A172 (cell line): ENCODE data around the gene SMIM38. TPM values are rescaled to one million over a fixed set of nuclear protein-coding genes. Genes with fewer than 3 reads are reported as not detected.

ENCODE experiments used
- DNase-seq: peaks from one replicate; pipeline ENCODE4 v3.0.0-alpha.2; 2015; ENCODE audit warnings: low spot score
- total RNA-seq: library from RNA; depleted of rRNA; stranded (reverse); fragments of >200 nt; shearing (Covaris generic); gene quantifications from 2 replicates; pipeline ENCODE4 v1.2.3, GENCODE V29; 2014

Gene SMIM38
- total RNA-seq, 1 experiment from 2014 or later: 1.8 TPM

- no peak for DNase-seq
These were observed 25.0 kb downstream of the SMIM38 start for GRCh38 chr11:69180726-69181125.

- DNase-seq: no peak
These were observed 27.9 kb downstream of the SMIM38 start for GRCh38 chr11:69183613-69184012.

GRCh38 chr11:69186316-69187260, 30.9 kb downstream of the SMIM38 start:
- no peak for DNase-seq

- no peak for DNase-seq
These were observed 31.9 kb downstream of the SMIM38 start for GRCh38 chr11:69187540-69188065.

GRCh38 chr11:69189059-69189458, 33.3 kb downstream of the SMIM38 start:
- no peak for DNase-seq

- no peak for DNase-seq
These were observed 35.2 kb downstream of the SMIM38 start for GRCh38 chr11:69190796-69191536.

GRCh38 chr11:69192301-69192721, 36.6 kb downstream of the SMIM38 start:
- DNase-seq: no peak

GRCh38 chr11:69193151-69193550, 37.4 kb downstream of the SMIM38 start:
- DNase-seq: no peak

- peak; percentile 23 for DNase-seq
These were observed 37.9 kb downstream of the SMIM38 start for GRCh38 chr11:69193629-69194028.

GRCh38 chr11:69194396-69194795, 38.7 kb downstream of the SMIM38 start:
- no peak for DNase-seq

GRCh38 chr11:69194956-69195355, 39.2 kb downstream of the SMIM38 start:
- no peak for DNase-seq

GRCh38 chr11:69195824-69196782, 40.4 kb downstream of the SMIM38 start:
- DNase-seq: no peak

- no peak for DNase-seq
These were observed 41.0 kb downstream of the SMIM38 start for GRCh38 chr11:69196783-69197169.

- DNase-seq: no peak
These were observed 43.3 kb downstream of the SMIM38 start for GRCh38 chr11:69198891-69199582.

GRCh38 chr11:69199583-69200315, 44.0 kb downstream of the SMIM38 start:
- DNase-seq: no peak

- DNase-seq: no peak
These were observed 44.8 kb downstream of the SMIM38 start for GRCh38 chr11:69200331-69201065.

GRCh38 chr11:69201066-69201365, 45.3 kb downstream of the SMIM38 start:
- no peak for DNase-seq

GRCh38 chr11:69201764-69202370, 46.1 kb downstream of the SMIM38 start:
- no peak for DNase-seq
